Superior temporal gyrus (tissue), 1 donor: ENCODE results near the gene CTSA.

ENCODE experiments used
- DNase-seq: peaks from one replicate; pipeline ENCODE4 v3.0.0-alpha.2; 2016; ENCODE audit errors: extremely low spot score

CTSA gene

GRCh38 chr20:45890985-45891983 lies at the start of gene CTSA, which contains the start of gene NEURL2:
TSS of gene CTSA (plus strand) at chr20:45891335. CDS start at chr20:45891569, 234 bp downstream.
TSS of gene NEURL2 (minus strand) at chr20:45891208. CDS start at chr20:45890991, 217 bp downstream.
- peak; percentile 95 for DNase-seq

- DNase-seq, result no peak
Measured at GRCh38 chr20:45841407-45842129, 49.6 kb upstream of the CTSA start.

- DNase-seq, result no peak
Measured at GRCh38 chr20:45842169-45842812, 48.8 kb upstream of the CTSA start.

GRCh38 chr20:45843506-45843905 lies 47.6 kb upstream of the CTSA start:
- no peak for DNase-seq

- DNase-seq, result no peak
Measured at GRCh38 chr20:45845452-45845851, 45.7 kb upstream of the CTSA start.

- DNase-seq, result no peak
Measured at GRCh38 chr20:45848421-45848820, 42.7 kb upstream of the CTSA start.

- no peak for DNase-seq
Measured at GRCh38 chr20:45848969-45849582, 42.1 kb upstream of the CTSA start.

GRCh38 chr20:45850238-45850637 lies 40.9 kb upstream of the CTSA start:
- no peak for DNase-seq

- no peak for DNase-seq
Measured at GRCh38 chr20:45850926-45851325, 40.2 kb upstream of the CTSA start.

GRCh38 chr20:45851501-45851900 lies 39.6 kb upstream of the CTSA start:
- DNase-seq, result no peak

GRCh38 chr20:45852326-45852725 lies 38.8 kb upstream of the CTSA start:
- no peak for DNase-seq

GRCh38 chr20:45853484-45853883 lies 37.7 kb upstream of the CTSA start:
- no peak for DNase-seq

- DNase-seq, result peak; percentile 100
Measured at GRCh38 chr20:45857114-45857881, 33.8 kb upstream of the CTSA start, which contains the start of the genes ACOT8 and ZSWIM3. TSS of gene ACOT8 (minus strand) at chr20:45857392. CDS start at chr20:45857315, 77 bp downstream. TSS of gene ZSWIM3 (plus strand) at chr20:45857614. CDS start at chr20:45857826, 212 bp downstream.

- DNase-seq, result no peak
Measured at GRCh38 chr20:45857882-45858216, 33.3 kb upstream of the CTSA start.

- no peak for DNase-seq
Measured at GRCh38 chr20:45859916-45860315, 31.2 kb upstream of the CTSA start.

GRCh38 chr20:45860560-45861220 lies 30.4 kb upstream of the CTSA start:
- no peak for DNase-seq

- DNase-seq, result no peak
Measured at GRCh38 chr20:45861221-45862075, 29.7 kb upstream of the CTSA start.

GRCh38 chr20:45863543-45864470 lies 27.3 kb upstream of the CTSA start:
- no peak for DNase-seq
